NCI-H1048 (cell line): ENCODE results near the gene GPRIN1.

Experiments
- DNase-seq: peaks from one replicate; lab custom pipeline; 2025; lab: John Stamatoyannopoulos, UW

Gene GPRIN1

DNA sequence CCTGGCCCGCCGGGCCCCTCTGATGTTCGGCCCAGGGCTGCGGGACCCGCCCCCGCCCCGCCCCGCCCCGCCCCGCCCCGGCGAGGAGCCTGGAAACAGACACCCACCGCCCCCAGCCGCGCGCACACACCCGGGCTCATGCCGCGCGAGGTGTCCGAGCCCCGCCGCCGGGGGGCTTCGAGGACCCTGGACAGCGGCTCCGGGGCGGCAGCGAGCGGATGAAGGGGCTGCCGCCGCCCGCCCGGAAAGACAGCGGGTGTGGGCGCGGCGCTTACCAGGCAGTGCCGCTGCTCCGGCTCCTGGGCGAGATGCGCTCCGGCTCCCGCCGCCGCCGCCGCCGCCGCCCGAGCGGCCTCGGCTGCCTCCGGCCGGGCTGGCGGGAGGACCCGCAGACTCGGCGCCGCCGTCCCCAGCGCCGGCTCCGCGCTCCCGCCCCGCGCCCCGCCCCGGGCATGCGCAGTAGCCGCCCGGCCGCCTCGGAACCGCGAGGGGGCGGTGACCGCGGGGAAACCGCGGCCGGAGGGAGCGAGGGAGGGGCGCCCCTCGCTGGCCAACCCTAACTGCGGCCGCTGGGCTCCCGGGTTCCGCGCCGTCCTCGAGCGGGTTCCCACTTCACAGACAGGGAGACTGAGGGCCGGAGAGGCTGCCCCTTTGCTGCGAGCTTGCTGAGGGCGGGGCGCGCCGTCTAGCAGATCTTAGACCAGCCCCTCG is at the start of gene GPRIN1:
TSS of gene GPRIN1 (minus strand) at position 433 of the 711 bp plus-strand sequence. CDS start 10,322 bp downstream, outside the sequence.
- peak; percentile 39 for DNase-seq

DNA sequence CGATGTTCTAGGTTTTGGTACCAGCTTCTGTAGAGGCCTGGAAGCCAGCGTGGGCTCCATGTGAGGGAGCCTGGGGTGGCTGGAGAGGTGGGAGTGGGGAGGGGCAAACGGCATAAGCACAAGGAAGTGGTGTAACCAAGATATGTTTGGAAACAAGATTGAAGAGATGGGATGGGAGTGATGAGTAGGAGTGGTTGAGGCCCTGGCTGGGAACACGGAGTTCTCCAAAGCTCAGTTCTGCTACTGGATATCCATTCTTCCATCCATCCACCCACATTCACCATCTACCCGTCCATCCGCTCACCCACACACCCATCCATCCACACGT is 49.5 kb upstream of the GPRIN1 start:
- no peak for DNase-seq

DNA sequence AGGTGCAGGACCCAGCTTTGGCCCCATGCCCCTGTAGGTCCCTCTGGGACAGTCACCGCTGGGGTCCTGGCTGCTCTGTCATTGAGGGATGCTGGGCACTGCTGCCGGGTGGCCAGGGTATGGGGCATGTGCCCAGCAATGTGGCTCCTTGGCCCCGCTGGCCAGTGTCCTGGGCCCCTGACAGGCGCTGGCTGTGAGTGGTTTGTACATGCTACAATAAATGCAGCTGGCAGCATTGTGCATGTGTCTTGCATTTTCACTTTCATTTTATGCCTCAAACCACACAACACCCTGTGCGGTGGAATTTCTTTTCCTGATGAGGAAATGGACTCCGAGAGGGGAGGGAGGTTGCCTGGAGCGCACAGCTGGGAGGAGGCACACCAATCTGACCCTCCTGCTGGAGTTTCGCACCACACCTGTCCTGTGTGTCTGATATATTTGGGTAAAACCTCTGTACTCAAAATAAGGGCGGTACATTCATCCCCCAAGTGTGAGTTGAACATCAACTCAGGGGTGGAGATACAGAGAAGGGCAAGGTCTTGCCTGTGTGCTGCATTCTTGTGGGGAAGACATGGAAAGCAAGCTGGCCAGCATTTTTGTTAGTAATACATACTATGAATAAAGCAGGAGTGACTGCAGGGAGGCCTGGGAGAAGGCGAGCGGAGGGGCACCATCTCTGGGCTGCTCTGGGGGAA is 49.0 kb upstream of the GPRIN1 start:
- DNase-seq: no peak

DNA sequence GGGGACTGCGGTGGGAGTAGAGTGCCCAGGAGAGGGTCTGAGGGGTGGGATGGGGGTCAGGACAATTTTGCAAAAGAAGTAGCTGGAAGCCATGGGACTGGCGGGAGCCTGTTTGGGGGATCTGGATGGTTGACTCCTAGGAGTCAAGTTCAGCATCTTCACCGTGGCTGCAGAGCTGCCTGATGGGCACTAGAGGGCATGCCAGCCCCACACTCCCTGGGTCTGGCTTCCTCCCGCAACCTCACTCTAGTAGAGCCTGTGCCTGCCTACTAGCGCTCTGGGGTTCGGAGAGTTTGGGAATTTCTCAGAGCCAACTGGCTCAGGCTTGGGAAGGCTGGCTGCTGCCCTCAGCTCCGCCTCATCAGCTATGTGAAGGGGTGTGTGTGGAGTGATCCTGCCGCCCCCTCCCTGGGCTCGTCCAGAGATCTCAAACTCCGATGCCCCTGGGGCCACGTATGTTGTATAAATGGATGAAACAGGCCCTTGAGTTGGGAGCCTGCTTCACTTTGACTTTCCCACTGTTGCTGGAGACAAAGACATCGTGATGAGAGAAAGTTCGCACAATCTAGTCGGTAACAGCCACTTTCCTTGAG is 48.1 kb upstream of the GPRIN1 start:
- DNase-seq: peak; percentile 22

DNA sequence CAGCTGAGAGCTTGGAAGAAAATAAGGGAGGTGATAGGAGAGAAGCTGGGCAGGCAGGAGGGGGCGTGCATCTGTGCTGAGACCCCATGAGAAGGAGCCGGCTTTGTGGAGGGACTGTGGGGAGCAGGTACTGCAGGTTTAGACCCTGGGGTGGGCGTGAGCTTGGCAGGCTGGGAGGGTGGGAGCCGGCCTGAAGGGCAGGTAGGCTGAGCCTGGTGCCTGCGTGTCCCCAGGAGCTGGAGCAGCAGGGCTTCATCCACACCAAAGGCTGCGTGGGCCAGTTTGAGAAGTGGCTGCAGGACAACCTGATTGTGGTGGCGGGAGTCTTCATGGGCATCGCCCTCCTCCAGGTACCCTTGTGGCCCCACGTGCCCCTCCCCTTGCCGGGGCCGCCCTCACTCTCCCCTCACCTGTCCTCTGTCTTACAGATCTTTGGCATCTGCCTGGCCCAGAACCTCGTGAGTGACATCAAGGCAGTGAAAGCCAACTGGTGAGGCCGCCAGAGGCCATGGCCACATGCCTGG is 46.6 kb upstream of the GPRIN1 start:
- DNase-seq: no peak

DNA sequence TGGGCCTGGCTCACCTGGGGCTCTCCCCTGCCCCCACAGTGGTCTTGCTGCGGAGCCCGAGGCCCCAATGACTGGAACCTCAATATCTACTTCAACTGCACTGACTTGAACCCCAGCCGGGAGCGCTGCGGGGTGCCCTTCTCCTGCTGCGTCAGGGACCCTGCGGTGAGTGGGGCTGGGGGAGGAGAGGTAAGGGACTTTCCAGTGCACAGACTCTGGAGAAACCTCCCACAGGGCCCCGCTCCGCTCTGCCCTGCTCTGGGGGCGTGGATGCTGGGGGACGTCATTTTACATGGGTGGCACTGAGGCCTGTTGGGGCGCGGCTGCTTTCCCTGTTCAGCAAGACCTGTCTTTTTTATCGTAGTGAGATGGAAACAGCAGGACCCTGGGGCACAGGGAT is 44.9 kb upstream of the GPRIN1 start:
- no peak for DNase-seq

DNA sequence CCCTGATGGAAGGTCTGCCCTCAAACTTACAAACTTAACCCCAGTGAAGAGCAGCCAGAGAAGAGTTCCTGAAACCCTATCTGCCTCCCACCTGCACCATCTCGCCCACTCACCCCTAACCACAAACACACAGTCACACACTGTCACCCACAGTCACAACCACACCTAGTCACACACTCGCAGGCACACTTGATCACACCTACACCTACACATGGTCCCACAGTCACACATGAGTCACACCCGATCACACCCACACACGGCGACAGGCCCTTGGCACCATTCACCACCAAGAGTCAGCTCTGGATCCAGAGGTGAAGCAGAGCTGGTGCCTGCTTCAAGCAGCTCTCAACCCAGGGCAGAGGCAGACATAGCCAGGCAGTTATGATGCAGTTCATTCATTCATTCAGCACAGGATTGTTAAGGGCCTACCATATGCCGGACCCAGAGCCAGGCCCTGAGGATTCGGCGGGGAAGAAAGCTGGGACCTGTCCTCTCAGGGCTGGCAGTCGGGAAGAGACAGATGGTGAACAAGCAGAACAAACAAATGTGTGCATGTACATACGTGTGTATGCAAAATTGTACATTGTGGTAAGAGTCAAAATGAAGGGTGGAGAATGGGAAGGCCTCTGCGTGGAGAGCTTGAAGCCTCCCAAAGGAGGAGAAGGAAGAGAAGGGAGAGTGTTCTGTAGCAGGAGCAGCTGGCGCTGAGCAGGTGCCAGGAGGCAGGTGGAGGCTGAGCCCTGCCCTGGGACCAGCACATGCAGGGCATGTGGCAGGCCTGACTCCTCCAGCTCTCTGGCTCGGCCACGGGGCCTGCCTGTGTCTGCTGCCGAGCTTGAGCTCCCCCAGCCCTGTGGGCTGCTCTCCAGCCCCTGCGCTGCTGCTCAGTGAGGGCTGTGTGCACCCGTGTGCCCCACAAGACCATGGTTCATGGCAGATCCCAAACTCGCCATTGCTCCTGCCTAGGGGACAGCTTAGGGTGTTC is 43.7 kb upstream of the GPRIN1 start:
- DNase-seq: no peak

DNA sequence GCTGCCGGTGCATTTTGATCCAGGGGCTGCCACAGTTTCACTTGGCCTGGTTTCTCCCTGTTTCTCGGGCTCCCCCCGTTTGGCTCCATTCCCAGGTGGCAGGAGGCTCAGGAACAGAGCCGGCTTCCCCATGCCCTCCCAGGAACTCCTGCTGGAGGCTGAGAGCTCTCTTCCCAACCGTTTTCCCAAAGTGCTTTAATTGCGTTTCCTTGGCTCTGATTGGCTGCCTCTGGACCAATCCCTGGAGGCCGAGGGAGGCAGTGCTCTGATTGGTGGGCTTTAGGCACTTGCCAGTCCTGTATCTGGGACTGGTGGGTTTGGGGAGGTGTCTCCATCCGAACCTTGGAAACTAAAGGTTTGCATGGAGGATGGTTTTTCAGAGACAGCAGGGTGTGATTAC is 42.2 kb upstream of the GPRIN1 start:
- DNase-seq: no peak

DNA sequence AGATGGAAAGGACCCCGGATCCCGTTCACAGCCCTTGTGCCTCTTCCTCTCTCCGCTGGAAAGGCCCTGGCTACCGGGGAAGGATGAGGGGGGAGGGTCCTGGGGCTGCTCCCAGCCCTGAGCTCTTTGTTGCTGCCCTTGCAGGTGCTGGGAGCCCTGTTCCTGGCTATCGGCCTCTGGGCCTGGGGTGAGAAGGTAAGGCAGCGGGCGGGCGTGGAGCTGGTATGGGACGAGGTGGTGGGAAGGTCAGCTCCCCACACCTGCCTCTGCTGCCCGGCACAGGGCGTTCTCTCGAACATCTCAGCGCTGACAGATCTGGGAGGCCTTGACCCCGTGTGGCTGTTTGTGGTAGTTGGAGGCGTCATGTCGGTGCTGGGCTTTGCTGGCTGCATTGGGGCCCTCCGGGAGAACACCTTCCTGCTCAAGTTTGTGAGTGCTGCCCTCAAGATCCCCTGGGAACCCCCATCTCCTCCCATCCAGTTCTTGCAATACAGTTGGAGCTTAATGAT is 41.6 kb upstream of the GPRIN1 start:
- no peak for DNase-seq

DNA sequence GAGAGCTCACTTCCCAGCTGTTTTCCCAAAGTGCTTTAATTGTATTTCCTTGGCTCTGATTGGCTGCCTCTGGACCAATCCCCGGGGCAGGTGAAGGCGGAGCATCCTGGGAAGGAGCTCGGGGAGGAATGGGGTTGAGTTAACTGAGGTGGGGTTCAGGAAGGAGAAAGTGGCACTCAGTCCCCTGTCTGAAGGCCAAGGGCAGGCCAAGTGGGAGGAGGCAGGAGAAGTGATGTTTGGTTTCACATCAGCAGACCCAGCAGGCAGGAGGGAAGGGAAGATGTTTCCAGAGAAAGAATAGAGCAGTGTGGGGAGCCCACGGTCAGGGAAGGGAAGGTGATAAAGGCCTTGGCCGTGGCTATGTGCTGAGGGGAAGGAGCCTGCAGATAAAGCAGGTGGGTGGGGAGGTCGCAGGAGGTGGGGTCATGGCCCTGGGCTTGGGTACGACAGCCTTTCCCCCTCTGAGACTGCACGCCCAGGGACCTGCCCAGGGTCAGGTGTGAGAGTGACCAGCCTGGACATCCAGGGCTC is 40.5 kb upstream of the GPRIN1 start:
- DNase-seq: no peak

DNA sequence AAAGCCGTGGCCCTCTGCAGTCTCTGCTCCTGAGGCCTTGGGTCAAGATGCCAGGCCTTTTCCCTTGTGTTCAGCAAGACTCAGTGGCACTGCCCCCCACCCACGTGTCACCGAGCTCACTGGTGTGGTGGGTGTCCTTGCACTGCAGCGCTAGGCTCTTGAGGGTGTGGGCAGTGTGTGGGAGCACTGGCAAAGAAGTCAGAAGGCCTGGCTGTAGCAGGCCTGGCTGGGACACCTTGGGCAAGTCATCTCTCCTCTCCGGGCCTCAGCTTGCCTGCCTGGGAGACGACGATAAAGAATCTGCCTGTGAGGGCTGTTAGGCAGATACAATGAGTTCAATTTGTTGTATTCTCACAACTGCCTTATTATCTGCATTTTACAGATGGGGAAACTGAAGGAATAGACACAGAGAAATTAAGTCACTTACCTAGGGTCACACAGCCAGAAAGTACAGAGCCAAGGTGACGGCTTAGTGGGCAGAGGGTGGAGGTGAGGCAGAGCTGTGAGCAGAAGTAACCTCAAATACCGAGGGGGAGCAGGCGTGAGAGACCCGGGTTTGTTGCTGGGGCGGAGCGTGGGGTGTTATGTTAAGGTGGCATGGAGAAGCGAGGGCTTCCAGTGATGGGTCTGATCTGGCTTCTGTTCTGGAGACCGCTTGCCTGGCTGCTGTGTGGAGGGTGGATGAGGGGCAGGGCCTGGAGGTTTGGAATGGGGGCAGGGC is 38.7 kb upstream of the GPRIN1 start:
- DNase-seq: no peak

DNA sequence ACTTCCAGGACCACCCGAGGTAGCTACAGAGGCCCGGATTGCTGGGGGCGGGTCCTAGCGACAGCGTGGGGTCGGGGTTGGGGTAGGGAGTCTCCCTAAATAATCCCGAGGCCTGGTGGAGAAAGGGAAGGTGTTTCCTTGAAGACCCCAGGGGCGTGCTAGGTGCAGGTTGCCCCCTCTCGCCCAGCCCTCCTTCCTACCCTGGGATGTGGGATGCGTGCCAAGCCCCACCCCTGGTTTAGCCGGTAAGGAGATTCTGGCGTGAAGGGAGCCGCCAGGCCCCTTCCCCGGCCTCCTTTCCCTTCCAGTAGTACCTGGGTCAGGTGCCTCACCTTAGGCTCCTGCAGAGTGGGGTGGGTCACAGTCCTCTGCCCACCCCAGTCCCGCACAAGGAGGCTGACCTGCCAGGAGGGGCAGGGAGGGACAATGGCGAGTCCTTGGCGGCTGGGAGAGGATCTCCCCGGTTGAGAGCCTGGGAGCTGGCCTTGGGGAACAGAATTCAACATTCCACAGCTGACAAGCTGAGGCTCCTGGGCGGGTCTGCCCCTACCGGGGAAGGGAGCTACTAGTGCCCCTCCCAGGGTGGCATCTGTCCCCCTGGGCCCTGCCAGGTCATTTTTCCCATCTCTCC is 38.0 kb upstream of the GPRIN1 start:
- DNase-seq: no peak

DNA sequence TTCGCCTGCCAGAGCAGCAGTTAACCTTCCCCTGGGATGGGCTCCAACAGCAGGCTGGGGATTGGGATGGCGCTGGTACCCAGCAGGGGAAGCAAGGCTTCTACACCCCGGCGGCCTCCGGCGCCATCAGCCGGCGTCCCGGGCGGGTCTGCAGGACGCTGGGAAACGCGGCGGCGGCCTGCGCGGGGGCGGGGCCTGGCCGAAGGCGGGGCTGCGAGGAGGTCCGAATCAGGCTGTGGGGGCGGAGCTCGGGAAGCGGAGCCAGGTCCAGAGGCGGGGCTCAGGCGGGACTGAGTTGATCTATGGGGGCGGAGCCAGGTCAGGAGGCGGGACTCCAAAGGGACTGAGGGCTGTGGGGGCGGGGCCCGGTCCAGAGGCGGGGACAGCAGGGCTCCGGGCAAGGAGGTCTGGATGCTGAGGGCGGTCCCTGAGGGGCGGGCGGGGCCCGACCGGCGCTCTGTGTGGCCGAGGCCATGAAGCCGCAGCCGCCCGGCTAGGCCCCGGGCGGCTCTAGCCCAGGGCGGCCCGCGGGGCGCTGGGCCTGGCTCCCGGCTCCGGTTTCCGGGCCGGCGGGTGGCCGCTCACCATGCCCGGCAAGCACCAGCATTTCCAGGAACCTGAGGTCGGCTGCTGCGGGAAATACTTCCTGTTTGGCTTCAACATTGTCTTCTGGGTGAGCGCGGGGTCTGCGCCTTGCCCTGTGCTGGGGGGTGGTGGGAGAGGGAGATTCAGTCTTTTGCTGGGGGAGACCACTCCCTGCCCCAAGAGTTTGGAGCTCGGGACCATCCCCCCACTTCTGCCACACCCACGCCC is 37.3 kb upstream of the GPRIN1 start, which contains the start of gene TSPAN17:
TSS of gene TSPAN17 (plus strand) at position 455 of the 813 bp plus-strand sequence. CDS start at position 587, 132 bp downstream.
- peak; percentile 98 for DNase-seq

DNA sequence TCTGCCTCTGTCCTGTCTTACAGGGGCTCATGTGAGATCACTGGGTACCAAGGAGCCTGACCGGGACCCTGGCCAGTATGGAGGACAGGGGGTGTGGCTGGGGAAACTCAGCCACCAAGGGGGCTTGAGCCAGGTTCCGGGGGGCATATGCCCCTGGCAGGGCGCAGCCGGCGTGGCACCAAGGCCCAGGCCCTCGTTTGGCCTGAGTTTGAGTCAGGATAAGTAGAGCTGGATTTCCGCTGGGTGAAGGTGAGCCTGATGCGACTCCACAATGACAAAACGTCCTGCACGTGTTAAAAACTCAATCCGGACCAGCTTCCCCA is 36.7 kb upstream of the GPRIN1 start:
- DNase-seq: no peak

DNA sequence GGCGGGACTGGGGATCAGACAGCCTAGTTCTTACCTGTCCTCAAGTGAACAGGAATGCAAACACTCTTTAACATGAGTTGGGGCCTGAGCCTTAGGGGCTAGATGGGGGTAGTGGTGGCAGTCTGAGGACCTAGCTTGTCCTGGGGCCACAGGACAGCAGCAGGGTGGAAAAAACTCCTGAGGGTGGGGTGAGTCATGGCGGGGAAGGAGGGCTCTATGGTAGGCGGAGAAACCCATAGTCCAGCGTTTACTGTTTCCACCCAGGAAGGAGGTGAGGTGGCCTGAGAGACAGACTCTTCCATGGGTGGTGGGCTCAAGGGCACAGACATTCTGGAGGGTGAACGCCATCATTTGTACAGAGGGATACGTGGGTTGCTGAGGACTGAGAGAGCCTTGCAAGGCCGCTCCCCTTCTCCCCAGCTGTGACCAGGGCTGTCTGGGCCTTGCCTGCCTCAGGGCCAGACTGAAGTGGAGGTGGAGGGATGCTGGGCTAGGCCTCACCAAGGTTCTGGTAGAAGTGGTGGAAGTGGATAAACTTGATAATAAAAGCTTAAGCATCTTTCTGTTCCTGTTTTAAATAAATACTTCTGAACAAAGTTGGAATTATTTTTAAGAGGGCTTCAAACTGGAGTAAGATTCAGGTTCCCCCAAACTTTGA is 36.2 kb upstream of the GPRIN1 start:
- no peak for DNase-seq

DNA sequence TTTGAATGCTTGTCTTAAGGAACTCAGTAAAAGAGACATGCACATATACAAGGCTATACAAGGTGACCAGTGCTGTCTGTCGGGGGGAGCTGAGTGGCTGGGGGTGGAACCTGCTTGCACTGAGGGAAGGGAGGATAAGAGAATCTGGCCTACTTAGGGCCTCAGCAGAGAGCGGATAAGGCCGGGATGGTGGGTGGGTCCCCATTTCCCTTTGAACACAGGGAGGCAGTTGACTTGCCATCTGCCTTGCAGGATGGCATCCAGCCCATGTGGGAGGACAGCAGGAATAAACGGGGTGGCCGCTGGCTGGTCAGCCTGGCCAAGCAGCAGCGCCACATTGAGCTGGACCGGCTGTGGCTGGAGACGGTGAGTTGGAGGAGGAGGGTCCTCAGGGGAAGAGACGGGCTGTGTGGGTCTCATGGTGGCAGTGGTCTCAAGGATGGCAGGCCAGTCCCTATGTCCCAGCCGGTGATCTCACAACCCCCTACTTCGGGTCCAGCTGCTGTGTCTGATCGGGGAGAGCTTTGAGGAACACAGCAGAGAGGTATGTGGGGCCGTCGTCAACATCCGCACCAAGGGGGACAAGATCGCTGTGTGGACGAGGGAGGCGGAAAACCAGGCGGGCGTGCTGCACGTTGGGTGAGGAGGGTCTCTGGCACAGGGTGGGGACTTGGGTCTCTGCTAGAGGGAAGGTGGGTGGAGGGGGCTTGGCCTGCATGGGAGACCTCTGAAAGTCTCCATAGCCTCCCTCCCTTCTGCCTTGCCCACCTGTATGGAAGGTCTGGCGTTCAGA is 35.1 kb upstream of the GPRIN1 start:
- DNase-seq: no peak

DNA sequence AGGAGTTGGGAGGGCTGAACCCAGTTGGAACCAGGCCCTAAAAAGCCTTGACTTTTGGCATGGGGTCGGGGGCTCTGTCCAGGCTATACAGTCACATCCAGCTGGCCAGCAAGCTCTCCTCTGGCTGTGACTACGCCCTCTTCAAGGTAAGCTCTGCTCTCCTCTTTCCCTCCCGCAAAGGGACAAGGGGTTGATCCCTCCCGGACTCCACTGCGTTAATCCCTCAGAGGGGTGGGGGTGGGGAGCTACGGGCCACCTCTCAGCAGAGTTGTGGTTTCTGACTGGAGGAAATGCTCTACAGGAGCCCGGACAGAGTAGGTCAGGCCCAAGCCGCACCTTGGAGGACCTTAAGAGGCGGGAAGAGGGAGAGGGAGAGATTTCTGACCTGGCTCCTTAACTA is 34.3 kb upstream of the GPRIN1 start:
- DNase-seq: no peak
